GM21786 (cell line): ENCODE measurements around the gene ADGRV1.
"Not testable (repeated sequence)": the region's sequence is repeated elsewhere in the genome, so short reads cannot be mapped to it uniquely, and the experiment has no call there.

Experiments used
- ATAC-seq: cut with Tn5 transposase; IDR thresholded peaks from one replicate; pipeline ENCODE4 v1.9.1; 2021; ENCODE audit not compliant: unreplicated experiment

ADGRV1 gene

GRCh38 chr5:90894866-90895420 lies 336.3 kb downstream of the ADGRV1 start:
- no peak for ATAC-seq

DNA sequence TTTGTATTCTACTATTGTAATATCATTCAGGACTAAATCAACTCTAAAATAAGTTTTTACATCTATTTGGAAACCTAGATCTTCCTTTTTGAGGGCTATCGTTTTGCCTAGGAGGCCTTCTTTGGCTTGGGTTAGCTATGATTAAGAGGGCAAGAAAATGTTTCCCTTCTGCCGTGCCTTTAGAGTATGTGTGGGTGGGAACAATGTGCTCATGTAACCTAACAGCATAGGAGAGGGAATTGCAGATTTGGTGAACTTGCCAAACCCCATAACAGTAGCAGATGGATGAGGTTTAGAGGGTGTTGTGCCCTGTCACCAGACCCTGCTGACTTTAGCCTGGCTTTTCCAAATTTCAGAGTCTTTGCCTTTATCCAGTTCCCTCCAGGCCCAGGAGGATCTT lies 339.0 kb downstream of the ADGRV1 start:
- no peak for ATAC-seq

DNA sequence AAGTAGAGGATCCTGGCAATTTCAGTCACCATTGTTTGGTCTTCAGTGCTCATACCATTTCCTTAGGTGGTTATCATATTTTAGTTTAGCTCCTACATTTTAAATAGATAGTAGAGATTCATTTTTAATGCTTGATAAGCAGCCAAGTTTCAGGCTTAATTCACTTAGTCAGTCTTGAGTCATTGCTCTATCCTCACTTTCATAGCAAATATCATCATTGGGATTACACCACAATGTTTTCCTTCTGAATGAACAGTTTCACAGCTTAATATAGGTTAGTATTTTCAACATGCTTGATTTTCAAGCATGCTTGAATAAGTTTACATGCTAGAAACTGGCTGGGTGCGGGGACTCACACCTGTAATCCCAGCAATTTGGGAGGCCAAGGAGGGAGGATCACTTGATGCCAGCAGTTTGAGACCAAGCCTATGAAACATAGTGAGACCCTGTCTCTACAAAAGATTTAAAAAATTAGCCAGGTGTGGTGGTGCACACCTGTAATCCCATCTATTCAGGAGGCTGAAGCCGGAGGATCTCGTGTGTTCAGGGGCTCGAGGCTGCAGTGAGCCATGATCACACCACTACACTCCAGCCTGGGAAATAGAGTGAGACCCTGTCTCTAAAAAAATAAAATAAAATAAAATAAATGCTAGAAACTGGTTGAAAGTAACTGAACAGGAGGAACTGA lies 339.9 kb downstream of the ADGRV1 start:
- no peak for ATAC-seq

- no peak for ATAC-seq
These were observed 340.5 kb downstream of the ADGRV1 start for GRCh38 chr5:90899014-90899604.

DNA sequence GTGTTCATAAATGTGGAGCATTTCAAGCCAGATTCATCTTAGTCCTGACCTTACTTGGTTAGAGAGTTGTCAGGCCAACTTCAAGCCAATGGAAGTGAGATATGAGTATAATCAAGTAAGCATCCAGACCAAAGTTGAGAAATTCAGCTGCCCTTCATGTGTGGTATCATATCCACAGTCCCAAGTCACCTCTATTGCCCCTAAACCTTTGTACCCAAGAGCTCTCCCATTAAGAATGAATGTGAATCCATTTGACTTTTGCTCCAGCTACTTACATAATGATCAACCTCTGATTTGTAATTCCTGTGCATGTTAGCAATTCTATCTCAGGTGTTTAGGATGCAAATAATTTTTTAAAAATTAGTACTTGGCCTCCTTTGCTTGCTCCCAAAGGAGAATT lies 342.7 kb downstream of the ADGRV1 start:
- no peak for ATAC-seq

DNA sequence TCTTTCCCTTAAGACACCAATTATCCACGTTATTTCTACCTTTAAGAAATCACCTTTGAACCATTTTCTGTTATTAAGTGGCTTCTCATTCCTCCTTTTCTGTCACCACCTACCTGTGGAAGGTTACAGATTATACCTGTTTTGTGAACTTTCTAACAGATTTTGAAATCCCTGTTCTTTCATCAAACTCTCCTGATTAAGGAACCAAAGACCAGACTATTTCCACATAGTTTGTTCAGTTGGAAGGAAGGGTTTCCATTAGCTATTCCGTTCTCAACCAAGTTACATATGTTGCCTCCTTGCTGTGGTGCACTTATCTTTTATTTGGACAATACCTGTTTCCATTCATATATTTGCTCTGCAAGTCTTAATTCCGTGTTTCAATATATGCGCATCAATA lies 343.6 kb downstream of the ADGRV1 start:
- no peak for ATAC-seq

GRCh38 chr5:90902651-90903386 lies 344.2 kb downstream of the ADGRV1 start:
- no peak for ATAC-seq

- no peak for ATAC-seq
These were observed 350.5 kb downstream of the ADGRV1 start for GRCh38 chr5:90909101-90909503.

DNA sequence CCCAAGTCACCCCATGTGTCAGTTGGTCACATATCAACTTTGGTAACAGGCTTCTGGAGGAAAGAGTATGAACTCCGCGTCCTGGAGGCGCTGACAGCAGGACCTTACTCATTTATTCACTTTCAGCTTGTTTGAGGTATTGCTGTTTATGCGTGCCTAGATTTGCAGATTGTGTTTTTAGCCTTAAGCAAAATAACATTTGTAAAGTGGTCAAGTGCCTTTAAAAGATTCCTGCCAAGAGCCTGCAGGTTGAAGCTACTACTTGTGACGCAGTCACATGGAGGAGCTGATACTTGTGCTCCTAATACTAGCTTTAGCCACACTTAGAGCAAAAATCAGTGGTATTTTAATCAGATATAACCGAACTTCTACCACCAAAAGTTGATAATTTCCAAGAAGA lies 351.3 kb downstream of the ADGRV1 start:
- ATAC-seq = no peak

- ATAC-seq = no peak
These were observed 352.6 kb downstream of the ADGRV1 start for GRCh38 chr5:90911169-90911568.

DNA sequence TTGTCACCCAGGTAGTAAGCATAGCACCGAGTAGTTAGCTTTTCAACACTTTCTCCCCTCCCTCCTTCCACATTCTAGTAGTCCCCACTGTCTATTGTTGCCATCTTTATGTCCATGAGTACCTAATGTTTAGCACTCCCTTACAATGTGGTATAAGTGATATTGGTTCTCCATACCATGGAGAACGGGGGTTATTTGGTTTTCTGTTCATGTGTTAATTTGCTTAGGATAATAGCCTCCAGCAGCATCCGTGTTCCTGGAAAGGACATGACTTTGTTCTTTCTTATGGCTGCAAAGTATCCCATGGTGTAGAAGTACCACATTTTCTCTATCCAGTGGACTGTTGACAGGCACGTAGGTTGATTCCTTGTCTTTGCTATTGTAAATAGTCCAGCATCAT lies 353.9 kb downstream of the ADGRV1 start:
- no peak for ATAC-seq

- no peak for ATAC-seq
These were observed 356.8 kb downstream of the ADGRV1 start for GRCh38 chr5:90915393-90915792.

DNA sequence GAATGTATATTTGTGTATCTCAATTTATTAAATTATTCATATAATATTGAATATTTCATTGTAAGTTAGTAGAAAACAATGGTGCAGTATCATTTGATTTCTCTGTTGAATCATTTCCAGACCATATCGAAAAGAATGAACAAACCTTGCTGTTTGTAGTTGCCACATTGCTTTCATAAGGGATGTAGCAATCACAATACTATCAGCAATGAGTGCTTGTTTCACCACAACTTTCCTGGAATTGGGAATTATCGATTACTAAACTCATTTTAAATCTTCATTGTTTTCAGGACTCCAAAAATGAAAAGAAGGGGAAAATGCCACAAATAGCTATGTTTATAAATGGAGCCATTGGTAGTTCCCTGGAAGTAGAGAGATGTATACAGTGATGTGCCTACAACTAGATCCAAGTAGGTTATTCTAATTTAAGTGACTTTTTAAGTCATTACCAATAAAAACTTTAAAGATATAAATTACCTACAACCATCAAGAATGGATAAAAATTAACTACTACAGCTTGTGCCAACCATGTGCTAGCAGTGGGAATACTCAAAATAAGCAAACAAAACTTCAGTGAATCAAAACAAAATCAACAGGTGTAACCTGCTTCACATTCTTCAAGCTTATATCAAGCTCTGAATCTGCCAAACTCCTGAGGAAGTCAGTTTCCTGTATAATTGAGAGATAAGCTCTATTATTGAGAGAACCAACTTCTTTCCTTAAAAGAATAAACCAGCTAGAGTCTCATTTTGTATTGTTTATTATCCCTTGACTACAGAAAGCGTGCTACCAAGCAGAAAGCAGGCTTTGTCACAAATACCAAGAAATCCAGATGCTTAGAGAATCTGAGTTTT lies 358.6 kb downstream of the ADGRV1 start:
- ATAC-seq = no peak

GRCh38 chr5:90917928-90918668 lies 359.5 kb downstream of the ADGRV1 start:
- ATAC-seq = no peak

GRCh38 chr5:90921418-90921973 lies 362.9 kb downstream of the ADGRV1 start:
- no peak for ATAC-seq

- ATAC-seq = not testable (repeated sequence)
These were observed 365.6 kb downstream of the ADGRV1 start for GRCh38 chr5:90924222-90924621.

DNA sequence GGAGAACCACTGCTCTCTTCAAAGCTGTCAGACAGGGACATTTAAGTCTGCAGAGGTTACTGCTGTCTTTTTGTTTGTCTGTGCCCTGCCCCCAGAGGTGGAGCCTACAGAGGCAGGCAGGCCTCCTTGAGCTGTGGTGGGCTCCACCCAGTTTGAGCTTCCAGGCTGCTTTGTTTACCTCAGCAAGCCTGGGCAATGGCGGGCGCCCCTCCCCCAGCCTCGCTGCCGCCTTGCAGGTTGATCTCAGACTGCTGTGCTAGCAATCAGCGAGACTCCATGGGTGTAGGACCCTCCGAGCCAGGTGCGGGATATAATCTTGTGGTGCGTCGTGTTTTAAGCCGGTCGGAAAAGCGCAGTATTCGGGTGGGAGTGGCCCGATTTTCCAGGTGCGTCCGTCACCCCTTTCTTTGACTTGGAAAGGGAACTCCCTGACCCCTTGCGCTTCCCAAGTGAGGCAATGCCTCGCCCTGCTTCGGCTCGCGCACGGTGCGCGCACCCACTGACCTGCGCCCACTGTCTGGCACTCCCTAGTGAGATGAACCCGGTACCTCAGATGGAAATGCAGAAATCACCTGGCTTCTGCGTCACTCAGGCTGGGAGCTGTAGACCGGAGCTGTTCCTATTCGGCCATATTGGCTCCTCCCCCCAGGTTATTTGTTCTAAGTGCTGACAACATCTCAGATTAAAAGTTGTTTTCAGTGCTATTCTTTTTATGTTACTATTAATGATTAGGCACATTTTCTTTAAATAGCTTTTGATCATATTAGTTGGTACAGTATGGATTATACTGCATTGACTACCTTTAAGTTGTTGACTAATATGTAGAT lies 370.6 kb downstream of the ADGRV1 start:
- not testable (repeated sequence) for ATAC-seq

- ATAC-seq = no peak
These were observed 371.5 kb downstream of the ADGRV1 start for GRCh38 chr5:90930062-90930461.

- ATAC-seq = no peak
These were observed 372.3 kb downstream of the ADGRV1 start for GRCh38 chr5:90930756-90931431.
